ENCODE measurements around the gene CRTC1.

Gene CRTC1

DNA sequence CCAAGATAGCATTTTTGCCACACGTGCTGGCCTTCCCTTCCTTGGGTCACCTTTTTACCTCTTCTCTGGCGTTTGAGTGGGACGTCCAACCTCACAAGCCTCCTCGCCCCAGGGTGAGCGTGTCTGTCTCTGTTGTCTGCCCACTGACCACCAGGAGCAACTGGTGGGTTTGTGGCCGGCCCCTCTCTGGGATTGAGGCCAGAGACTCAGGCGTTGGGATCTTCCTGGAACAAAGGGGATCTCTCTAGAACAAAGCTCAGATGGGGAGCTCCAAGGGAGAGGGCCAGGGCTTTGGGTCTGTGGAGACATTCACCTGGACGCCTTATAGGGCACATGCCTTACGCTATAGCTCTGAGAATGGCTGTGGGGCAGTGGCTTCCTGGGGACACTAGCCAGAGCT, 90.2 kb downstream of the CRTC1 start:
- no peak for DNase-seq (ENCODE audit: low spot score)
- Histone ChIP-seq H2AFZ (ENCODE audit: low read length) (no peak overlapping the region), H2AK5ac (ENCODE audit: low read depth, low read length) (no peak overlapping the region), H3K4ac (ENCODE audit: low read length) (no peak overlapping the region), H3K4me2 (ENCODE audit: insufficient read depth, low read length, poor library complexity, severe bottlenecking) (no peak overlapping the region), H3K9ac (ENCODE audit: low read depth, low read length, poor library complexity) (peak overlapping the region; percentile 9), H3K23ac (ENCODE audit: low read depth, low read length, poor library complexity) (no peak overlapping the region), H3K14ac (ENCODE audit: low read length) (no peak overlapping the region), H4K8ac (ENCODE audit: low read depth, low read length) (no peak overlapping the region), H2BK15ac (ENCODE audit: low read length) (no peak overlapping the region), H3K4me1 (ENCODE audit: control insufficient read depth in 2 of 2, insufficient read depth in 1 of 2, low read depth in 1 of 2, low read length in 2 of 2) (peaks cover 0 to 4% of the 10 kb centered on the region in 2 donors), H3K27ac (replicated peaks; ENCODE audit: low read length) (no peak overlapping the region), H3K9me3 (replicated peaks in 1 of 2; ENCODE audit: control insufficient read depth in 2 of 2, insufficient read depth in 1 of 2, low read depth in 1 of 2, low read length in 2 of 2) (peaks cover 0 to 4% of the 10 kb centered on the region in 2 donors), H3K18ac (ENCODE audit: low read length) (peak overlapping the region; percentile 8), H3K36me3 (replicated peaks in 1 of 2; ENCODE audit: control insufficient read depth in 2 of 2, insufficient read depth in 2 of 2, low read length in 2 of 2) (peaks cover 0 to 6% of the 10 kb centered on the region in 2 donors), H3K4me3 (ENCODE audit: low read length in 2 of 2) (peak overlapping the region in 1 of 2 donors; percentile 38), H2BK5ac (ENCODE audit: low read length) (peak overlapping the region; percentile 53), H3K79me1 (ENCODE audit: low read depth, low read length) (peaks cover 3% of the 10 kb centered on the region), H3K27me3 (ENCODE audit: control insufficient read depth in 3 of 3, insufficient read depth in 3 of 3, low read depth in 1 of 3, low read length in 3 of 3) (peaks cover 0 to 22% (median 0%) of the 10 kb centered on the region in 3 experiments), H4K91ac (ENCODE audit: low read depth, low read length, poor library complexity) (no peak overlapping the region), H2BK120ac (ENCODE audit: low read depth, low read length) (no peak overlapping the region), H2BK12ac (ENCODE audit: low read length) (no peak overlapping the region)
- no CpG with 5 or more reads among the region's 9 CpGs for WGBS, 2 donors (ENCODE audit: extremely low coverage in 2 of 2, insufficient read length in 2 of 2, insufficient replicate concordance in 1 of 2)

DNA sequence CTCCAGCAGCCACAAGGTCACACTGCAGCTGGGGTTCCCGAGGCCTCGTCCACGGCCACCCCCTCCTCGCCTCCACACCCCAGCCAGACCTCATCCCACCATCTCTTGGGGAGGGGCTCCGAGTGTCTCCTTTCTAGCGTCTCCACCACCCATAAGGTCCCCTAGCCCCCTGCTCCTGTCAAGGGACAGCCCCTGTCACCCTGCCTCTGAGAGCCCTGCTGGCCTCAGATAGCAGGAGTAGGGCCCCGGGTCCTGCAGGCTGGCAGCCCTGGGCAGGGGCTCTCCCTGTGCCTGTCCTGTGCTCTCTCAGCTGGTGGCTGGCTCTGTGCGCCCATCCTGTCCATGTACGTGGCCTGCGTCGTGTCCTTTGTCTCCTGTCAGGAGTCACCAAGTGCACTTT, 90.6 kb downstream of the CRTC1 start:
- Histone ChIP-seq H3K4me3 (ENCODE audit: low read length in 2 of 2) (no peak overlapping the region), H3K4me1 (ENCODE audit: control insufficient read depth in 2 of 2, insufficient read depth in 1 of 2, low read depth in 1 of 2, low read length in 2 of 2) (peaks cover 0 to 4% of the 10 kb centered on the region in 2 donors), H3K4ac (ENCODE audit: low read length) (no peak overlapping the region), H3K23ac (ENCODE audit: low read depth, low read length, poor library complexity) (no peak overlapping the region), H3K27ac (replicated peaks; ENCODE audit: low read length) (no peak overlapping the region), H3K27me3 (ENCODE audit: control insufficient read depth in 3 of 3, insufficient read depth in 3 of 3, low read depth in 1 of 3, low read length in 3 of 3) (peaks cover 0 to 26% (median 0%) of the 10 kb centered on the region in 3 experiments), H2BK120ac (ENCODE audit: low read depth, low read length) (no peak overlapping the region), H3K4me2 (ENCODE audit: insufficient read depth, low read length, poor library complexity, severe bottlenecking) (no peak overlapping the region), H2BK5ac (ENCODE audit: low read length) (peak overlapping the region; percentile 3), H2BK12ac (ENCODE audit: low read length) (no peak overlapping the region), H2BK15ac (ENCODE audit: low read length) (peak overlapping the region; percentile 45), H2AFZ (ENCODE audit: low read length) (no peak overlapping the region), H2AK5ac (ENCODE audit: low read depth, low read length) (peak overlapping the region; percentile 1), H3K79me1 (ENCODE audit: low read depth, low read length) (peaks cover 3% of the 10 kb centered on the region), H3K9me3 (replicated peaks in 1 of 2; ENCODE audit: control insufficient read depth in 2 of 2, insufficient read depth in 1 of 2, low read depth in 1 of 2, low read length in 2 of 2) (peaks cover 0 to 4% of the 10 kb centered on the region in 2 donors), H3K9ac (ENCODE audit: low read depth, low read length, poor library complexity) (peak overlapping the region; percentile 50), H4K8ac (ENCODE audit: low read depth, low read length) (peak overlapping the region; percentile 66), H3K18ac (ENCODE audit: low read length) (no peak overlapping the region), H4K91ac (ENCODE audit: low read depth, low read length, poor library complexity) (no peak overlapping the region), H3K36me3 (replicated peaks in 1 of 2; ENCODE audit: control insufficient read depth in 2 of 2, insufficient read depth in 2 of 2, low read length in 2 of 2) (peaks cover 0 to 6% of the 10 kb centered on the region in 2 donors), H3K14ac (ENCODE audit: low read length) (peak overlapping the region; percentile 75)
- DNase-seq (ENCODE audit: low spot score) = no peak
- no CpG with 5 or more reads among the region's 11 CpGs for WGBS, 2 donors (ENCODE audit: extremely low coverage in 2 of 2, insufficient read length in 2 of 2, insufficient replicate concordance in 1 of 2)

DNA sequence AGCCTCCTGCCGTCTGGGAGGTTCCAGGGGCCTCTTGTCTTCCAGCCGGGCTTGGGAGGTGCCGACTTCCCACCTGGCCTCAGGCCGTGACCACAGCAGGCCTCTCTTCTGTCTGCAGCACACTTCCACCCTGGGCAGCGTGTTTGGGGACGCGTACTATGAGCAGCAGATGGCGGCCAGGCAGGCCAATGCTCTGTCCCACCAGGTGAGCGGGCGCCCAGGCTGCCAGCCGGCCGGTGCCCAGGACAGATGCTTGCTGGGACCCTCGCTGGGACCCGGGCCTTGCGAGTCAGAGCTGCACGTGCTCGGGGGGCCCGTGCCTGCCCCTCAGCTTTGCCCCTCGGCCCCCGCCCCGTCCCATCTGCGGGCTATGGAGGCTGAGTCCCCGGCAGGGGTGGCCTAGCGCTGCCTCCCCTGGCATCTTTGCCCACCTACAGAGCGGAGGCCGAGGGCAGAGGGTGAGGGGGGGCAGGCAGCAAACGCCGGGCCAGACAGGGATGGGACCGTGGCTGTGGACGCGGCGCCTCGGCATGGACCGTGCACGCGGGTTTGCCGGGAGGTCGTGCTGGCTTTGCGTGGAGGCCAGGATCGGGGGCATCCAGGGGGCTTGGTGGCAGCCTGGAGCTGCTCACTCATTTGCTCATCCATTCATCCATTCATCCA, 91.4 kb downstream of the CRTC1 start:
- H3K9me3 ChIP-seq (replicated peaks in 1 of 2; ENCODE audit: control insufficient read depth in 2 of 2, insufficient read depth in 1 of 2, low read depth in 1 of 2, low read length in 2 of 2) = peaks cover 0 to 4% of the 10 kb centered on the region in 2 donors

DNA sequence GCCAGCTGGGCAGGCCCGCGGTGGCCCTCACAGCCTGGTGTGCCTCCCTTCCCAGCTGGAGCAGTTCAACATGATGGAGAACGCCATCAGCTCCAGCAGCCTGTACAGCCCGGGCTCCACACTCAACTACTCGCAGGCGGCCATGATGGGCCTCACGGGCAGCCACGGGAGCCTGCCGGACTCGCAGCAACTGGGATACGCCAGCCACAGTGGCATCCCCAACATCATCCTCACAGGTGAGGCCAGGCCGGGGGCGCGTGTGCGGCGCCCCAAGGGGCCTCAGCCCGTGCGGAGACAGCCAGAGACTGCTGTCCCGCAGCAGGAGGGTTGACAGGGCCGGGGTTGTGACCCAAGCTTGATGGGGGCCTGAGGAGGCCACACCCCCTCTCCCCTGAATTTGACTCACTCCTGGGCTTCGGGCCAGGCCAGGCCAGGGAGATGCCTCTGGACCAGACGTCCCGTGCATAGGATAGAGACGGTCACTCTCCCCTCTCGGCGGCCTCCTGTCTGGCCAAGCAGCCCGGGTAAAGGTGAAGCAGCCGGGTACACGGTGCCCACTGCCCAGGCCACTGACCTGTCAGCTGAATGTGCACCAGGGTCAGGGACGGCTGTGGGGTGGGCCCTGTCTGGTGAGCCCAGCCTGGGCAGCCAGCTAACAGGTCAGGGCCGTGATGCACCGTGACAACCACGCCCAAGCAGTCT, 92.3 kb downstream of the CRTC1 start:
- no peak overlapping the region for H3K14ac ChIP-seq (ENCODE audit: low read length)
- WGBS, 2 donors (ENCODE audit: extremely low coverage in 2 of 2, insufficient read length in 2 of 2, insufficient replicate concordance in 1 of 2) = no CpG with 5 or more reads among the region's 33 CpGs
- H3K4ac ChIP-seq (ENCODE audit: low read length) = no peak overlapping the region
- H3K4me3 ChIP-seq (ENCODE audit: low read length in 2 of 2) = no peak overlapping the region
- H3K18ac ChIP-seq (ENCODE audit: low read length) = peak overlapping the region; percentile 38
- peaks cover 2% of the 10 kb centered on the region for H3K79me1 ChIP-seq (ENCODE audit: low read depth, low read length)
- peak overlapping the region; percentile 25 for H3K23ac ChIP-seq (ENCODE audit: low read depth, low read length, poor library complexity)
- H3K9me3 ChIP-seq (replicated peaks in 1 of 2; ENCODE audit: control insufficient read depth in 2 of 2, insufficient read depth in 1 of 2, low read depth in 1 of 2, low read length in 2 of 2) = peaks cover 0 to 3% of the 10 kb centered on the region in 2 donors
- H4K8ac ChIP-seq (ENCODE audit: low read depth, low read length) = no peak overlapping the region
- H3K4me1 ChIP-seq (ENCODE audit: control insufficient read depth in 2 of 2, insufficient read depth in 1 of 2, low read depth in 1 of 2, low read length in 2 of 2) = peaks cover 0 to 4% of the 10 kb centered on the region in 2 donors
- H2BK5ac ChIP-seq (ENCODE audit: low read length) = no peak overlapping the region
- no peak overlapping the region for H3K4me2 ChIP-seq (ENCODE audit: insufficient read depth, low read length, poor library complexity, severe bottlenecking)
- H3K27ac ChIP-seq (replicated peaks; ENCODE audit: low read length) = no peak overlapping the region
- peaks cover 0 to 5% of the 10 kb centered on the region in 2 donors for H3K36me3 ChIP-seq (replicated peaks in 1 of 2; ENCODE audit: control insufficient read depth in 2 of 2, insufficient read depth in 2 of 2, low read length in 2 of 2)
- H2BK12ac ChIP-seq (ENCODE audit: low read length) = peak overlapping the region; percentile 58
- no peak overlapping the region for H2BK15ac ChIP-seq (ENCODE audit: low read length)
- H2AFZ ChIP-seq (ENCODE audit: low read length) = no peak overlapping the region
- no peak for DNase-seq (ENCODE audit: low spot score)
- peak overlapping the region; percentile 26 for H2AK5ac ChIP-seq (ENCODE audit: low read depth, low read length)
- no peak overlapping the region for H4K91ac ChIP-seq (ENCODE audit: low read depth, low read length, poor library complexity)
- H3K9ac ChIP-seq (ENCODE audit: low read depth, low read length, poor library complexity) = peak overlapping the region; percentile 5
- H2BK120ac ChIP-seq (ENCODE audit: low read depth, low read length) = no peak overlapping the region
- H3K27me3 ChIP-seq (ENCODE audit: control insufficient read depth in 3 of 3, insufficient read depth in 3 of 3, low read depth in 1 of 3, low read length in 3 of 3) = peaks cover 0 to 32% (median 0%) of the 10 kb centered on the region in 3 experiments

More for the DNA sequence above, 91.4 kb downstream of the CRTC1 start:
- H3K27me3 ChIP-seq (ENCODE audit: control insufficient read depth in 3 of 3, insufficient read depth in 3 of 3, low read depth in 1 of 3, low read length in 3 of 3) = peaks cover 0 to 29% (median 0%) of the 10 kb centered on the region in 3 experiments
- no peak overlapping the region for H2BK120ac ChIP-seq (ENCODE audit: low read depth, low read length)
- H3K36me3 ChIP-seq (replicated peaks in 1 of 2; ENCODE audit: control insufficient read depth in 2 of 2, insufficient read depth in 2 of 2, low read length in 2 of 2) = peaks cover 0 to 6% of the 10 kb centered on the region in 2 donors
- no CpG with 5 or more reads among the region's 40 CpGs for WGBS, 2 donors (ENCODE audit: extremely low coverage in 2 of 2, insufficient read length in 2 of 2, insufficient replicate concordance in 1 of 2)
- no peak overlapping the region for H3K27ac ChIP-seq (replicated peaks; ENCODE audit: low read length)
- H3K18ac ChIP-seq (ENCODE audit: low read length) = peak overlapping the region; percentile 64
- no peak overlapping the region for H4K8ac ChIP-seq (ENCODE audit: low read depth, low read length)
- H3K4me2 ChIP-seq (ENCODE audit: insufficient read depth, low read length, poor library complexity, severe bottlenecking) = no peak overlapping the region
- peaks cover 3% of the 10 kb centered on the region for H3K79me1 ChIP-seq (ENCODE audit: low read depth, low read length)
- H3K4me3 ChIP-seq (ENCODE audit: low read length in 2 of 2) = no peak overlapping the region
- no peak overlapping the region for H2BK15ac ChIP-seq (ENCODE audit: low read length)
- H2AFZ ChIP-seq (ENCODE audit: low read length) = no peak overlapping the region
- H4K91ac ChIP-seq (ENCODE audit: low read depth, low read length, poor library complexity) = no peak overlapping the region
- no peak overlapping the region for H2BK5ac ChIP-seq (ENCODE audit: low read length)
- peaks cover 0 to 4% of the 10 kb centered on the region in 2 donors for H3K4me1 ChIP-seq (ENCODE audit: control insufficient read depth in 2 of 2, insufficient read depth in 1 of 2, low read depth in 1 of 2, low read length in 2 of 2)
- H2BK12ac ChIP-seq (ENCODE audit: low read length) = peak overlapping the region; percentile 58
- no peak for DNase-seq (ENCODE audit: low spot score)
- no peak overlapping the region for H2AK5ac ChIP-seq (ENCODE audit: low read depth, low read length)
- peak overlapping the region; percentile 71 for H3K14ac ChIP-seq (ENCODE audit: low read length)
- peak overlapping the region; percentile 77 for H3K9ac ChIP-seq (ENCODE audit: low read depth, low read length, poor library complexity)
- H3K4ac ChIP-seq (ENCODE audit: low read length) = no peak overlapping the region
- H3K23ac ChIP-seq (ENCODE audit: low read depth, low read length, poor library complexity) = peak overlapping the region; percentile 16
